Measurements from ENCODE around the gene SLX4IP. TPM values are rescaled to one million over a fixed set of nuclear protein-coding genes. Genes with fewer than 3 reads are reported as not detected.

The SLX4IP gene
- total RNA-seq, 1 experiment from 2014 or later: 7.4 TPM

- CTCF ChIA-PET: no interaction called here
- Mint-ChIP-seq H3K27me3 (ENCODE audit: low read depth) (no peaks in the 10 kb centered on the region), H3K9me3 (peaks cover 22% of the 10 kb centered on the region), H3K36me3 (peaks cover 21% of the 10 kb centered on the region), H3K4me1 (peaks cover 59% of the 10 kb centered on the region), H3K4me3 (no peak overlapping the region), H3K27ac (no peak overlapping the region)
- POLR2A ChIA-PET: no interaction called here
- no peak for DNase-seq (ENCODE audit: low spot score)
- TF ChIP-seq JUN (CRISPR knock-in tag; IDR thresholded peaks at IDR 0.05): no peak
- TF ChIP-seq GABPB1 (CRISPR knock-in tag; IDR thresholded peaks at IDR 0.05): peak; percentile 89
- ATAC-seq: no peak
These were observed 28.5 kb downstream of the SLX4IP start for GRCh38 chr20:10463622-10464021.

- Mint-ChIP-seq H3K9me3 (peaks cover 22% of the 10 kb centered on the region), H3K4me1 (peaks cover 70% of the 10 kb centered on the region), H3K36me3 (peaks cover 21% of the 10 kb centered on the region), H3K4me3 (peak overlapping the region; percentile 50), H3K27ac (peak overlapping the region; percentile 94; the same call in 1 of the 2 replicates), H3K27me3 (ENCODE audit: low read depth) (no peaks in the 10 kb centered on the region)
- DNase-seq (ENCODE audit: low spot score) (no peak), ATAC-seq (no peak)
- POLR2A ChIA-PET: no interaction called here
- TF ChIP-seq ZNF121 (CRISPR knock-in tag; IDR thresholded peaks at IDR 0.05): no peak
- TF ChIP-seq GRHL2 (CRISPR knock-in tag; IDR thresholded peaks at IDR 0.05; ENCODE audit: insufficient replicate concordance, severe bottlenecking): no peak
- no peak for TF ChIP-seq NR1H2 (CRISPR knock-in tag; IDR thresholded peaks at IDR 0.05)
- no peak for TF ChIP-seq RELA (CRISPR knock-in tag; IDR thresholded peaks at IDR 0.05; ENCODE audit: borderline replicate concordance)
- TF ChIP-seq ERG (CRISPR knock-in tag; IDR thresholded peaks at IDR 0.05): no peak
- TF ChIP-seq AR (CRISPR knock-in tag; IDR thresholded peaks at IDR 0.05): no peak
- TF ChIP-seq HMGXB4 (CRISPR knock-in tag; IDR thresholded peaks at IDR 0.05): no peak
- TF ChIP-seq SOX15 (CRISPR knock-in tag; IDR thresholded peaks at IDR 0.05): no peak
- no peak for TF ChIP-seq FOXP1 (CRISPR knock-in tag; IDR thresholded peaks at IDR 0.05; ENCODE audit: borderline replicate concordance)
- no peak for TF ChIP-seq MAX (CRISPR knock-in tag; IDR thresholded peaks at IDR 0.05)
- no peak for TF ChIP-seq MLX (CRISPR knock-in tag; IDR thresholded peaks at IDR 0.05)
- TF ChIP-seq ATF1 (CRISPR knock-in tag; IDR thresholded peaks at IDR 0.05): no peak
- TF ChIP-seq ZSCAN18 (CRISPR knock-in tag; IDR thresholded peaks at IDR 0.05): no peak
- TF ChIP-seq SMAD4 (CRISPR knock-in tag; IDR thresholded peaks at IDR 0.05): no peak
- TF ChIP-seq AFF4 (CRISPR knock-in tag; IDR thresholded peaks at IDR 0.05; ENCODE audit: borderline replicate concordance): no peak
- no peak for TF ChIP-seq SP1 (CRISPR knock-in tag; conservative IDR thresholded peaks at IDR 0.05)
- TF ChIP-seq ZNF219 (CRISPR knock-in tag; IDR thresholded peaks at IDR 0.05; ENCODE audit: borderline replicate concordance): no peak
- no peak for TF ChIP-seq PREB (CRISPR knock-in tag; IDR thresholded peaks at IDR 0.05; ENCODE audit: borderline replicate concordance)
- TF ChIP-seq CREM (CRISPR knock-in tag; IDR thresholded peaks at IDR 0.05): no peak
- no peak for TF ChIP-seq TEAD4 (CRISPR knock-in tag; IDR thresholded peaks at IDR 0.05)
- CTCF ChIA-PET: no interaction called here
These were observed 30.0 kb downstream of the SLX4IP start for GRCh38 chr20:10465135-10465534.

Measured in WTC11 (cell line).